ENCODE data around the gene RFX1. TPM values are rescaled to one million over a fixed set of nuclear protein-coding genes. Genes with fewer than 3 reads are reported as not detected.

RFX1 gene
- total RNA-seq, 1 experiment from 2014 or later, result 20.4 TPM

GRCh38 chr19:14055396-14055795, 49.3 kb upstream of the RFX1 start:
- H3K4me3 Mint-ChIP-seq, result no peak overlapping the region
- H3K27me3 Mint-ChIP-seq (ENCODE audit: low read depth), result peaks cover 32% of the 10 kb centered on the region
- TF ChIP-seq, protein P1, sequence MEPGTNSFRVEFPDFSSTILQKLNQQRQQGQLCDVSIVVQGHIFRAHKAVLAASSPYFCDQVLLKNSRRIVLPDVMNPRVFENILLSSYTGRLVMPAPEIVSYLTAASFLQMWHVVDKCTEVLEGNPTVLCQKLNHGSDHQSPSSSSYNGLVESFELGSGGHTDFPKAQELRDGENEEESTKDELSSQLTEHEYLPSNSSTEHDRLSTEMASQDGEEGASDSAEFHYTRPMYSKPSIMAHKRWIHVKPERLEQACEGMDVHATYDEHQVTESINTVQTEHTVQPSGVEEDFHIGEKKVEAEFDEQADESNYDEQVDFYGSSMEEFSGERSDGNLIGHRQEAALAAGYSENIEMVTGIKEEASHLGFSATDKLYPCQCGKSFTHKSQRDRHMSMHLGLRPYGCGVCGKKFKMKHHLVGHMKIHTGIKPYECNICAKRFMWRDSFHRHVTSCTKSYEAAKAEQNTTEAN (CRISPR knock-in tag; IDR thresholded peaks at IDR 0.05), result no peak
- TF ChIP-seq ZNF281 (CRISPR knock-in tag; IDR thresholded peaks at IDR 0.05), result no peak
- H3K27ac Mint-ChIP-seq, result no peak overlapping the region
- DNase-seq (ENCODE audit: low spot score) (no peak), ATAC-seq (no peak)
- POLR2A ChIA-PET, result interaction anchor here (0.6 kb wide), 1 partner anchor 139 kb away, joined by 3 read pairs; no protein-coding TSS in a partner anchor
- H3K36me3 Mint-ChIP-seq, result peaks cover 8% of the 10 kb centered on the region
- CTCF ChIA-PET, result interaction anchor here (0.6 to 7.8 kb wide), 4 partner anchors 9 to 115 kb away, joined by 4 to 187 read pairs (median 85); partner anchors contain the start of genes MISP3 and RLN3
- H3K4me1 Mint-ChIP-seq, result peaks cover 11% of the 10 kb centered on the region
- H3K9me3 Mint-ChIP-seq, result no peaks in the 10 kb centered on the region

DNA sequence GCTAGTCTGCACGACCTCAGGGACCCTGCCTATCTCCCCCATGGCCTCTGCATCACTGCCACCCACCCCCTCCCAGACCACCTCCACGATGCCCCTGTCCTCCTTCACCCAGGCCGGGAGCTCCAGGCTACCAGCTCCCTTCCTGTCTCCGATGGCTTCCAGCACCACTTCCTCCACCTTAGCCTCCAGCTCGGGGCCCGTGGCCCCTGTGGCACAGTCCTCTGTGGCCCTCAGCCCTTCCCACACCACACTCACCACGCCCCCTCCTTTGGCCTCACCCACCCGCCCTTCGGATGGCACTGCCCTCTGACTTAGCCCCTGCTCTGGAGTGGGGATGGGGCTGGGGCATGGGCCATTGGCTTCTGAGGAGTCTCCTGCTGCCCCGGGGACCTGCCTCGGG, 48.6 kb upstream of the RFX1 start:
- DNase-seq (ENCODE audit: low spot score) (no peak), ATAC-seq (no peak)
- no peak overlapping the region for H3K4me3 Mint-ChIP-seq
- peaks cover 10% of the 10 kb centered on the region for H3K36me3 Mint-ChIP-seq
- H3K27ac Mint-ChIP-seq, result no peak overlapping the region
- POLR2A ChIA-PET, result no interaction called here
- CTCF ChIA-PET, result interaction anchor here (0.9 to 1.3 kb wide), 4 partner anchors 12 to 102 kb away, joined by 3 to 4 read pairs (median 4); partner anchors contain the start of genes MISP3 and RLN3
- H3K9me3 Mint-ChIP-seq, result no peaks in the 10 kb centered on the region
- H3K4me1 Mint-ChIP-seq, result peaks cover 11% of the 10 kb centered on the region
- TF ChIP-seq OVOL2 (CRISPR knock-in tag; IDR thresholded peaks at IDR 0.05; ENCODE audit: borderline replicate concordance), result no peak
- no peak for TF ChIP-seq ZNF281 (CRISPR knock-in tag; IDR thresholded peaks at IDR 0.05)
- no peak for TF ChIP-seq ESRRA (CRISPR knock-in tag; IDR thresholded peaks at IDR 0.05; ENCODE audit: borderline replicate concordance)
- no peak for TF ChIP-seq PREB (CRISPR knock-in tag; IDR thresholded peaks at IDR 0.05; ENCODE audit: borderline replicate concordance)
- TF ChIP-seq ZMAT4 (CRISPR knock-in tag; IDR thresholded peaks at IDR 0.05), result no peak
- no peak for TF ChIP-seq SOX15 (CRISPR knock-in tag; IDR thresholded peaks at IDR 0.05)
- no peak for TF ChIP-seq CREM (CRISPR knock-in tag; IDR thresholded peaks at IDR 0.05)
- no peak for TF ChIP-seq FOXK1 (CRISPR knock-in tag; IDR thresholded peaks at IDR 0.05)
- peaks cover 29% of the 10 kb centered on the region for H3K27me3 Mint-ChIP-seq (ENCODE audit: low read depth)

DNA sequence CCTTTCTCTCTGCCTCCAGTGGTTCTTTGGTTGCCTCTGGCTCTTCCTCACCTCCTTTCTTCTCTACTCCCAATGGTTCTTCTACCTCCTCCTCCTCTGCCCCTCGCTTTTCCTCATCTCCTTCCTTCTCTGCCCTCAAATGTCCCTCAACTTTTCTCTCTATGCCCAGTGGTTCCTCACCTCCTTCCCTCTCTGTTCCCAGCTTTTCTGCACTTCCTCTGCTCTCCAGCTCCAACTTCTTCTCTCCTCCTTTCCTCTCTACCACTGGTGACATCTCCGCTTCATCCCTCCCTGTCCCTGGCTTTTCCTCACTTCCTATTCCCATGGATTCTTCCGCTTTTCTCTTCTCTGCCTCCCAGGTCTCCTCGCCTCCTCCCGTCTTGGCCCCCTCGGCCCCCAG, 48.0 kb upstream of the RFX1 start:
- H3K4me1 Mint-ChIP-seq, result peaks cover 11% of the 10 kb centered on the region
- peaks cover 10% of the 10 kb centered on the region for H3K36me3 Mint-ChIP-seq
- ChIA-PET POLR2A (no interaction called here), CTCF (interaction anchor here (0.9 to 1.3 kb wide), 4 partner anchors 11 to 101 kb away, joined by 3 to 4 read pairs (median 4); partner anchors contain the start of genes MISP3 and RLN3)
- TF ChIP-seq, protein P1 (CRISPR knock-in tag; IDR thresholded peaks at IDR 0.05), result no peak
- no peak overlapping the region for H3K27ac Mint-ChIP-seq
- H3K9me3 Mint-ChIP-seq, result no peaks in the 10 kb centered on the region
- ATAC-seq (no peak), DNase-seq (ENCODE audit: low spot score) (no peak)
- H3K27me3 Mint-ChIP-seq (ENCODE audit: low read depth), result peaks cover 23% of the 10 kb centered on the region
- no peak overlapping the region for H3K4me3 Mint-ChIP-seq
